HG03460 (cell line): ENCODE measurements around the gene ELAC1.
A peak's percentile ranks its signal among the peaks of the same experiment; 100 is the strongest.

Experiments
- ATAC-seq: cut with Tn5 transposase; IDR thresholded peaks from one replicate; pipeline ENCODE4 v1.9.1; 2021; ENCODE audit not compliant: unreplicated experiment

Gene ELAC1

DNA sequence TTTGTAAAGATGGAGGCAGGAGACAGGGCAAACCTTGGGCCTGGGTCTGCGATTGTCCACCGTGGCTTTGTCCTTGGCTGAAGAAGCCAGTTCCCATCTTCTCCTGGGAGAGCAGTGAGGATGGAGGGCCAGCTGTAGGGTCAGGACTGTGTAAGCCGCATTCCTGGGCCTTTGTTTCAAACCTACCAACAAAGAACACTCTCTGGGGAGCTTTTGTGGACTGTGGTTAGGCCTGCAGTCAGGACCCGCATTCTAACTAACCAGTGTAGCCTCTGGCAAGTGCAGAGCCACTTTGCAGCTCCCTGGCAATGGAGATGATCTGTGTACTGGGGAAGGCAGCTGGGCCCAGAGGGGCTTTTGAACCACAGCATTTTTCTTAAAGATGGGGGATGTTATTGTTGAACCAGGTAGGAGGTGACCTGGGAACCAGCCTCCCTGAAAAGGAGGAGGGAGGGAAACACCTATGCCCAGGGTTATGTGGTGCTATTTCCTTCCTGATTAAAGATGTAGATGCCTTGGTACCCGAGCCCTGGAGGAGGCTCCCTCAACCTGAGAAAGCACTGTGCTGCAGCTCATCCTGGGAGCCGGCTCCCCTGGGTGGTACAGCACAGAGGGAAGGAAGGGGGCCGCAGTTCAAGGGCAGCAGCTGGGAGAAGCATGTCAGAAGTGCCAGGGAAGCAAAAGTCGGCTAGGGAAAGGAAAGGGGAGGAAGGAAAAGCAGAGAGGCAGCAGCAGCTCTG, 49.5 kb downstream of the ELAC1 start:
- ATAC-seq, result no peak

DNA sequence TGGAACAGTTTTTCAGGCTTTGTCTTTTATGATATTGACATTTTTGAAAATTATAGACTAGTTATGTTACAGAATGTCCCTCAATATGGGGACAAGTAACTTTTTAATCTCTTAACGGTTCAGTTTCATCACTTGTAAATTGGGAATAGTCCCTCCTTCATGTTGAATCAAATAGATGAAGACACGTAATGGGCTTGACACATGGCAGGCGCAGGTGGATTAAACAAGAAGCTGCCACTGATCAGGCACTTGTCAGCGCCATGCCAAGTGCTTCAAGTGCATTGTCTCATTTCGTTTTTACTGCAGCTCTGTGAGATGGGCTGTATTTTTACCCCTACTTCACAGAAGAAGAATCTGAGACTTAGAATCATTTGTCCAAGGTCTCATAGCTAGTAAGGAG, 52.7 kb downstream of the ELAC1 start:
- ATAC-seq, result no peak

DNA sequence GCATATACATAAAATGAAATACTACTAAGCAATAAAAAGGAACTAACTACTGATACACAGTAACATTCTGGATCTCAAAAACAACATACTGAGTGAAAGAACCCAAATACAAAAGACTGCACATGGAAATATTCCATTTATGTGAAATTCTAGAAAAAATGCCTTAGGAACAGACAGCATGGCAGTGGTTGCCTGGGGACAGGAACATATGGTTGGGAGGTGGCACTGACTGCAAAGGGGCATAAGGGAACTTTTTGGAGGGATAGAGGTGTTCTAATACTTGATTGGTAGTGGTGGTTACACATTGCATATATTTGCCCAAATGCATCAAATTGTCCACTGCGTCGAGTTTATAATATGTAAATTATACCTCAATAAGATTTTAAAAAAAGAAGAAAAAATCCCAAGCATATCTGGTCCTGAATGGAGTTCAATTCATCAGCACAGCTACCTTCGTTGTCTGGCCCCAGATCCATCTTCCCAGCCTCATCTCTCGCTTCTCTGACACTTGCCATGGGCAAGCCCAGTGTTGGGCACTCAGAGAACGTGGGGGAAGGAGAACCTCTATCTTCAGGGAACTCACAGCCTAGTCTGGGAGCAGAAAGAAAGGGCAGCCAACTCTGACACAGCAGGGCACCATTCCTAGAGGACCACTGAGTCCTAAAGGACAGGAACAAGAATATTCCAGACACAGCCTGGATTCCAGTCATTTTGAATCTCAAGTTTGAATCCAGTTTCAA, 53.6 kb downstream of the ELAC1 start:
- no peak for ATAC-seq

DNA sequence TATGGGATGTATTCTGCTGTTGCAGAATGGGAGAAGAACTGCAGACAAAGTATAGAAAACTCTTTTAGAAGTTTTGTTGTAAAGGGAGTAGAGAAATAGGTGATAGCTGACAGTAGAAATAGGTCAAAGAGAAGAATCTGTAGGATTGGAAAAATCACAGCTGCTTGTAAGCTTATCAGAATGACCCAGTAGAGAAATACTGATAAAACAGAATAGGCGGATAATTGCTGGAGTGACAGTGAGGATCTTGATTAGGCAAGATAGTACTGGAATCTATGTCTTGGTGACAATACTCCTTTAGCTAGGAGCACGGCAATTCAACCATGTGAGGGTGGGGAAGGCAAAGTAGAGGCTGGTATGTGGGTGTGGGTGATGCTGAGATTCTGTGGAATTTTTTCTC, 57.7 kb downstream of the ELAC1 start:
- ATAC-seq, result no peak

DNA sequence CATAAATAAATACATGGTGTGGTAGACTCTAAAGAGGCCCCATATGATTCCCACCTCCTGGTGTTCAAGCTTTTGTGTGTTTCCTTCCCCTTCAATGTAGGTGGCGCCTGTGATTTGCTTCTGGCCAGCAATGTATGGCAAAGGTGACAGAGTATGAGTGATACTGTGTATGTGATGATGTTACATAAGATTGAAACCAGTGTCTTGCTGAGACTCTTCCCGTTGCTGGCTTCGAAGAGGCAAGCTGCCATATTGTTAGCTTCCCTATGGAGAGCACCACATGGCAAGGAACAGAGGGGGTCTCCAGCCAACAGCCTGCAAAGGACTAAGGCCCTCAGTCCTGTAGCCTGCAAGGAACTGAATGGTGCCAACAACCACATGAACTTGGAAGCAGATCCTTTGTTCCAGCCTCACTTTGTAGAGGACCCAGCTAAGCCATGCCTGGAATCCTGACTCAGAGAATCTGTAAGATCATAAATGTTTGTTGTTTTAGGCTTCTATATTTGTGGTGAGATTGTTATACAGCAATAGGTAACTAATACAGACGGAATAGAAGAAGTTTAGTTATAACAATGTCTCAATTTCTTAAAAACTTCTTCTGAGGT, 60.5 kb downstream of the ELAC1 start:
- no peak for ATAC-seq

DNA sequence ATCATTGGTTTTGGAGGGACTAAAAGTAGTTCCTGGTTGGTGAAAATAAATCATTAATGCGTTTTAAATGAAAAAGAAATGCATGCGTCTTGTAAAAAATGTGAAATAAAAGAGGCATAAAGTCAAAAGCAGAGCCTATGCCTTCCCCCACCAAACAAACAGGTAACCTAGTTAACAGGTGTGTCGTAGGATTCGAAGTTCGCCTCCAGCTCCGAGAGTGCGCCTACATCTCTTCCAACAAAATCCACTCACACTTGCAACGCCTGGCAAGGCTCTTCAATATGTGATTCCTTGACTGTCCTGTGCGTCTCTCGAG, 61.5 kb downstream of the ELAC1 start:
- peak; percentile 18 for ATAC-seq

- peak; percentile 79 for ATAC-seq
Observed at GRCh38 chr18:51029694-51030536, 62.1 kb downstream of the ELAC1 start, which contains the start of gene SMAD4. TSS of gene SMAD4 (plus strand) at chr18:51030213. CDS start at chr18:51047047, 16,834 bp downstream.

DNA sequence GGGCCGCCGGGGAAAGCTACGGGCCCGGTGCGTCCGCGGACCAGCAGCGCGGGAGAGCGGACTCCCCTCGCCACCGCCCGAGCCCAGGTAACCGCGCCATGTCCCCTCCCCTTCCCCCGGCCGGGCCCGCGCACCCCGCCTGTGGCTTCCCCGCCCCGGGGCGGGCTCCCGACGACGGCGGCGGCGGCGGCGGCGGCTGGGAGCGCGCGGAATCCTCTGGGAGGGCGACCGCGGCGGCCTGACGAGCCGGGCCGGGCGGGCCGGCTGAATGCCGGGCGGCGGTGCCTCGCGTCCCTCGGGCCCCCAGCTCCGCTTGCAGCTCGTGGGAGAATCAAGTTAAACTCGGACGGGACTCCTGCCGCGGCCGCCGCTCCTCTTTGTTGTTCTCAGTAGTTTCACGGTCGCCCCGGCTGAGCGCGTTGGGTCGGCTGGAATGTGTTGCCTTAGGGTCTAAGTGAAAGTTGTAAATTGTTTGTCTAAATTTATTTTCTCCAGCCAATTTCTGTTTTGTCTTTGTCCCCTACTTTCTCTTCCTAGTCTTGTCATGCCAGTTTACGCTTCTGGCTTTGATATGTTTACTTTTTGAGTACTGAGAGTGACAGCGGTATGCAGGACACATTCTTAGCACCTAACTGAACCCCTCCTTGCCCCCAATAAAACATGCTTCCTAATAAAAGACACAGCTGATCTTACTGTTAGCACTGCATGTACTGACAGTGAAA, 62.9 kb downstream of the ELAC1 start:
- ATAC-seq, result peak; percentile 58

DNA sequence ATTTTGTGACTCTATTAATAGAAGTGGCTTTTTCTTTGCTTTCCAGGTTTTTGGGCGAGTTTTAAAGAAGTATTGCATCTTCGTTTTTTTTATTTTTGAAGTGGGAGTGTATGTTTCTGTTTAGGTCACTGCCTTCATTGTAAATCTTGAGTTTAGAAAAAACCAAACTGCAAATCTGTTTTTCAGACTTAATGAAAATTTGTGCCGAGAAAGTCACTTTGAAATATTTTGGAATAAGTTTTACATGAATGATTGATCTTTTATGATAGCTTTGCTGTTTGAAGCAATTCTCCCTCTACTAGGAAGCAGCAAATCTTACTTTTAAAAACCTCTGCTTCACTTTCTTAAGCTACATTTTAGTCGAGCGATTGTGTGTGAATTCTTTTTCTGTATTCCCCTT, 64.4 kb downstream of the ELAC1 start:
- ATAC-seq, result no peak

DNA sequence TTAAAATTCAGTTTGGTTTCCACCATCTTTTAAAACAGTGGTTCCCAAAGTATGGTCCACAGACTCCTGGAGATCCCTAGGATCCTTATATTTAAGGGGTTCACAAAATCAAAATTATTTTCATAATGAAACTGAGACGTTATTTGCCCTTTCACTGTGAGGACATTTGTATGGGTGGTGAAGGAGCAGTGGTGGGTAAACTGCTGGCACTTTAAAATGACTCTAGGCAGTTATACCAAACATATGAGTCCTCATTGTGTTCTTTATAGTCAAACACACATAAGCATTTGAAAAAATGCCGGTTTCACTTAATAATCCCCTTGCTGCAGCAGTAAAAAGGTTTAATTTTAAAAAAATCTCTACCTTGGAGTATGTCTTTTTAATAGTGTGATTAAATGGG, 69.4 kb downstream of the ELAC1 start:
- no peak for ATAC-seq
